GM21529 (cell line): Measurements from ENCODE around the gene HYAL1.
A peak's percentile ranks its signal among the peaks of the same experiment; 100 is the strongest.
"Not testable (repeated sequence)": the region's sequence is repeated elsewhere in the genome, so short reads cannot be mapped to it uniquely, and the experiment has no call there.

ENCODE experiments used
- ATAC-seq: cut with Tn5 transposase; IDR thresholded peaks from one replicate; pipeline ENCODE4 v1.9.1; 2021; ENCODE audit not compliant: unreplicated experiment

HYAL1 gene

DNA sequence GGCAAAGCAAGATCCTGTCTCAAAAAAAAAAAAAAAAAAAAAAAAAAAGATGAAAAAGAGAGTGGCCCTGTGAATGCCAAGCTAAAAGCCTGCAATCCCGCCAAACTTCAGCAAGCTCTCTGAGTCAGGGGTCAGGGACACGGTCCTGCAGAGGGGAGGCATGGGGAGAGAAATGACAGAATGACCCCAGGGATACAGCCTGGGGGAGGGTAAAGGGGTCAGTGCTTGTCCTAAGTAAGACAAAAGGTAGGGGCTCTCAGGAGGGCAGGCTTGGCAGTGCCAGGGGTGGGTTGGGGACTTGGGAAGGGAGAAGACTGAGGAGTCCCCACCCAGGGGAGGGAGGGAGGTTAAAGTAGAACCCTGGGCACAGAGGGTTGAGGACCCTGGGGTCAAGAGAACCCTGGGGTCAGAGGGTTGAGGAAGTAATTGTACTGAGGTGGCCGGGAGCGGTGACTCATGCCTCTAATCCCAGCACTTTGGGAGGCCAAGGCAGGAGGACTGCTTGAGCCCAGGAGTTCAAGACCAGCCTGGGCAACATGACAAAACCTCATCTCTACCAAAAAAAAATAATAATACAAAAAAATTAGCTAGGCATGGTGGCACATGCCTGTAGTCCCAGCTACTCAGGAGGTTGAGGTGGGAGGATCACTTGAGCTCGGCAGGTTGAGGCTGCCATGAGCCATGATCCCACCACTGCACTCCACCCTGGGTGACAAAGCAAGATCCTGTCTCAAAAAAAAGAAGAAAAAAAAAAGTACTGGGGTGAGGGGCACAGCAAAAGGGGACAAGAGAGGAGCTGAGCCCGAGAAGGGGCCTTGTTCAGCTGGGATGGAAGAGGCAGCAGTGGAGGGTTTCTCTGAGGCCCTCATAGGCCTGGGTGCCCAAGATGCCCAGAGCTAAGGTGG is 39.6 kb downstream of the HYAL1 start:
- ATAC-seq, result no peak

- no peak for ATAC-seq
These were observed 40.6 kb downstream of the HYAL1 start for GRCh38 chr3:50262778-50263177.

DNA sequence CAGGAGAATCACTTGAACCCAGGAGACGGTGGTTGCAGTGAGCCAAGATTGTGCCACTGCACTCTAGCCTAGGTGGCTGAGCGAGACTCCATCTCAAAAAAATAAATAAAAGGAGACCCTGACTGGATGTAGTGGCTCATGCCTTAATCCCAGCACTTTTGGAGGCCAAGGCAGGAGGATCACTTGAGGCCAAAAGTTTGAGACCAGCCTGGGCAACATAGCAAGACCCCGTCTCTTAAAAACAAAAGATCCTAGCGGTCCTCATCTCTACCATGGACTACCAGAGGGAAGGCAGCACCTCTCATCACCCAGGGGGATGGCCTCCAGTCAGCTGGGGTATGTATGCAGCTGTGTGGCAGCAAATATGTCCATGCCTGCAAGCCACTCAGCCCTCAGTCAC is 41.2 kb downstream of the HYAL1 start:
- not testable (repeated sequence) for ATAC-seq

- ATAC-seq, result no peak
These were observed 41.9 kb downstream of the HYAL1 start for GRCh38 chr3:50261505-50261904.

GRCh38 chr3:50260942-50261441 is 42.4 kb downstream of the HYAL1 start:
- ATAC-seq, result no peak

DNA sequence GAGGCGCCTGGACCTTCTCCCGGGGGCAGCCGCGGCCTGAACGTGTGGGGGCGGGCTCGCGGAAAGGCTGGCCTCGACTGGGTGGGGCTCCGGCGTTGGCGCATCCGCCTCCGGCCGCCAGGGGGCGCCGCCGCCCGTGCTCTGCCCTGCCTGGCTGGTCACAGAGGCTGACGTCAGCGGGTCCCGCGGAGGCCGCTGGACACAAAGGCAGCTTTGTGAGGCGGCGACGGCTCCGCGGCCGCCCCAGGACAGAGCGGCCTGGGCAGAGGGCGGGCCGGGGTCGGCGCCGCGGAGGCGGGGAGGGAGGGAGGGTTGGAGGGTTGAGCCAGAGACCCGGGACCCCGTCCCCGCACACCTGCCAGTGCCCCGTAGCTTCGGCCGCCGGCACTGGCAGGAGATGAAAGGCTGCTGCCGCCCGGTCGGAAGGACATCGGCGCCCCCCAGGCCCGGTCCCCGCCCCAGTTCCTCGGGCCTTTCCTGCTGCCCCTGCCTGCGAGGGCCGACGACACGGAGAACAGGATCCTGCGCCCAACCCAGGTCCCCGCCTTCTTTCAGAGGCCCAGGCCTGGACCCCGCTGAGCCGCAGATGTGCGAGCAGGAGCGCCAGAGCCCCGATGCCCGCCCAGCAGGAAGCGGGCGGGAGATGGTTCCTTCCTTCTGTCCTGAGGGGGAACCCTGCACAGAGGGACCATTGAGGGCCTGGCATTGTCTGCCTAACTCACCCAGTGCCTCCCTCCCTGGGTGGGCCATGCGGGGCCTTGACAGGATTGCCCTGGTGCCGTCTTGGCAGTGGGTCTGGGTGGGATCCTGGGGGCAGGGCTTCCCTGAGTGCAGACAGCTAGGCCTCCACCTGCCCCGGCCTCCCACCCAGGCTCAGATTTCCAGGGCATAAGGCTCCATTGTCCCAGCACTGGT is 43.1 kb downstream of the HYAL1 start:
- peak; percentile 91 for ATAC-seq

GRCh38 chr3:50259432-50260026 is 43.8 kb downstream of the HYAL1 start:
- peak; percentile 20 for ATAC-seq

DNA sequence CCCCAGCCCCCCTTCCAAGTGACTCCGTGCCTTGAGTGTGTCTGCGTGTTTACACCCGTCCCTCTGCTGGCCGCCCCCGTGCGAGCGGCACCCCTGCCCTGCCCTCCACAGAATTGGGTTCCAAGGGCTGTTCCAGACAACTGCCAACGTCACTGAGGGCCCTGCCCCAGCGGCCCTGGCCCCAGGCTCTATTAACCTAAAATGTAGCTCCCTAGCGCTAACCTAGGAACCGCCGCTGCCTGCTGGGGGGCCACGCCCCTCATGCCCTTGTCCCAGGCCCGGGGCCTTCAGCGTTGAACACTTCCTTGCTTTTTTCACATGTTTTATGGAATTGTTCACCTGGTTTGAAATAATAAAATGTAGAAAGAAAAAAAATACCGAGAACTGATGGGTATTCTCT is 44.4 kb downstream of the HYAL1 start:
- ATAC-seq, result no peak

GRCh38 chr3:50258029-50258680 is 45.2 kb downstream of the HYAL1 start:
- no peak for ATAC-seq

DNA sequence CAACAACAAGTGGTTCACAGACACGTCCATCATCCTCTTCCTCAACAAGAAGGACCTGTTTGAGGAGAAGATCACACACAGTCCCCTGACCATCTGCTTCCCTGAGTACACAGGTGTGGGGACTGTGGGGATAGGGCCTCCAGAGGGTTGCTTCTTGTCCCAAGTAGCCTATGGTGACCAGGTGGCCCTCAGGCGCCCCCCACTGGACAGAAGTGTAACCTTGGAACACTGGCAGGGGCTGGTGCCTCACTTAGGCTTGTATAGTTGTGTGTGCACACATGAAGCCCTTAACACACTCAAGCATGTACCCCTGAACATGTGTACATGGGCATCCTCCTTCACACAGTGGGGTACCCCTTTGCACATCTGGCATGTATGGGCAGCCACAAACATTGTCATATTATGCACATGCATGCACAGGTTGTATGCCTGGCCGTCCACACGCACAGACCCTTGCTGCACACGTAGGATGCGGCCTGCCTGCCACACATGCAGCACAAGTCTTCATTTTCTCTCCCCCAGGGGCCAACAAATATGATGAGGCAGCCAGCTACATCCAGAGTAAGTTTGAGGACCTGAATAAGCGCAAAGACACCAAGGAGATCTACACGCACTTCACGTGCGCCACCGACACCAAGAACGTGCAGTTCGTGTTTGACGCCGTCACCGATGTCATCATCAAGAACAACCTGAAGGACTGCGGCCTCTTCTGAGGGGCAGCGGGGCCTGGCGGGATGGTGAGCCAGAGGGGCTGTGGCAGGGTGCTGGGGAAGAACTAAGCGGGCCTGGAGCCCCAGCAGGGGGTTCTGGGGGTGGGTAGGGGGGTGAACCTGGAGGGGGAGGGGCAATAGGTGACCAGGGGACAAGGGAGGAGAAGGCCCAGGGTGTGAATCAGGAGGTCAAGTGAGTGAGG is 46.1 kb downstream of the HYAL1 start:
- no peak for ATAC-seq

- no peak for ATAC-seq
These were observed 48.1 kb downstream of the HYAL1 start for GRCh38 chr3:50255251-50255615.

DNA sequence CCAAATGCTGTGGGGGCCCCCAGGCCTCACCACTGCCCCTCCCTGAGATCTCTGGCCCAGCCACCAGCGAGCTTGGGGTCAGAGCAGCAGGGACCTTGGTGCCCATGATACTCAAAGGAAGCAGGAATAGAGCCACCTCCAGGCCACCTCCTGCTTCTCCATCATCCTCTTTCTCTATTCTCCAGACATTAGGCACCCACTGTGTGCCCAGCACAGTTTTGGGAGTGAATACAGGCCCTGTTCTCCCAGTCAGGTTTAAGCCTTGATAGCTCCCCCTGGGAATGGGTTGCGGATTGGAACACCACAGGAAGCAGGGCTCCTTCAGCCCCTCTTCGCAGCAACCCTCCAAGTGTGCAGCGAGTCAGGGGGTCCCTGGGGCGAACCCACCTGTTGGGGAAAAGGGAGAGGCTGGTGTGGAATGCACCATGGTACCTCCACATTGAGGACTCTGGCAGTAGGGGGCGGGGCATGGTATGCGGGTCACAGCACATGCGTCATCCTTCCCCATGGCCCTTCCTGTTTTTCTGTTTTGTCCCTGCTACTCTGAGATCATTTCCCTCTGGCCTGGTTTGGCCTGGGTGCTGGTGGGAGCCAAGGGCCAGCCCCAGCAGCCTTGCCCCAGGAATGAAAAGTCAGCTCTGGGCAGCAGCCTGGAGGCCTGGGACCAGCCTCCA is 48.7 kb downstream of the HYAL1 start:
- no peak for ATAC-seq

- ATAC-seq, result no peak
These were observed 52.2 kb downstream of the HYAL1 start for GRCh38 chr3:50251220-50251619.

DNA sequence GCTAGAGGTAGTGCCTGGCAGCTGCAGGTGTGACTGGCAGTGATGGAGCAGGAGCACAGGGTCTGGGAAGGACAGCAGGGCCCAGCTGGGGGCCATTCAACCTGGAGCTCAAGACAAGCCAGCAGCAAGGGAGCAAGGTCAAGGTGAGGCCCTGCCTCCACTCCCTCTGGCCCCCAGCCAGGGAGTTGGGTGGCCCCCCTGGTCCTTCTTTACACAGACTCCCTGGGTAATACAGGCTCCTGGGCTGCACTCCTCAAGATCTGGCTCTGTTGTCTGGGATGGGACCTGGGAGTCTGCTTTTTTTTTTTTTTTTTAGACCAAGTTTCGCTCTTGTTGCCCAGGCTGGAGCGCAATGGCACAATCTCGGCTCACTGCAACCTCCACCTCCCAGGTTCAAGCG is 52.9 kb downstream of the HYAL1 start:
- no peak for ATAC-seq
